Ishikawa (cell line): Measurements from ENCODE around the gene ZEB2.

ENCODE experiments used
- CEBPB ChIP-seq: IDR thresholded peaks from 2 replicates; pipeline ENCODE4 v1.6.1; 2012
- CREB1 ChIP-seq: IDR thresholded peaks from 2 replicates; pipeline ENCODE4 v1.6.1; 2012; ENCODE audit warnings: low read depth
- EGR1 ChIP-seq: IDR thresholded peaks from 2 replicates; pipeline ENCODE4 v1.6.1; 2012
- EP300 ChIP-seq: IDR thresholded peaks from 2 replicates; pipeline ENCODE4 v1.6.1; 2012; ENCODE audit warnings: borderline replicate concordance
- FOXM1 ChIP-seq: IDR thresholded peaks from 2 replicates; pipeline ENCODE4 v1.6.1; 2012; ENCODE audit warnings: low read depth, borderline replicate concordance
- NFIC ChIP-seq: IDR thresholded peaks from 2 replicates; pipeline ENCODE4 v1.6.1; 2012
- RAD21 ChIP-seq: IDR thresholded peaks from 2 replicates; pipeline ENCODE4 v1.6.1; 2012; ENCODE audit warnings: low read depth
- REST ChIP-seq: IDR thresholded peaks from 2 replicates; pipeline ENCODE4 v1.6.1; 2012; ENCODE audit warnings: low read depth, mild to moderate bottlenecking
- TAF1 ChIP-seq: IDR thresholded peaks from 2 replicates; pipeline ENCODE4 v1.6.1; 2012; ENCODE audit warnings: low read depth, mild to moderate bottlenecking
- TCF12 ChIP-seq: IDR thresholded peaks from 2 replicates; pipeline ENCODE4 v1.6.1; 2012; ENCODE audit warnings: low read depth
- TEAD4 ChIP-seq: IDR thresholded peaks from 2 replicates; pipeline ENCODE4 v1.6.1; 2012
- YY1 ChIP-seq: IDR thresholded peaks from 2 replicates; pipeline ENCODE4 v1.6.1; 2012; ENCODE audit warnings: low read depth
- ZBTB7A ChIP-seq: IDR thresholded peaks from 2 replicates; pipeline ENCODE4 v1.6.1; 2012; ENCODE audit warnings: low read depth
- TF ChIP-seq, protein P1 (sequence below): IDR thresholded peaks from 2 replicates; pipeline ENCODE4 v1.6.1; 2012
- TF ChIP-seq, protein P2 (sequence below): IDR thresholded peaks from 2 replicates; pipeline ENCODE4 v1.6.1; 2012

ZEB2 gene

GRCh38 chr2:144443837-144444817 is 75.8 kb downstream of the ZEB2 start:
- TF ChIP-seq FOXM1 (no peak), YY1 (no peak), CREB1 (no peak), CEBPB (no peak), RAD21 (no peak), TAF1 (no peak), REST (no peak), ZBTB7A (no peak), TCF12 (no peak), TEAD4 (no peak), EP300 (no peak), NFIC (no peak), EGR1 (no peak)
- TF ChIP-seq, protein P1, sequence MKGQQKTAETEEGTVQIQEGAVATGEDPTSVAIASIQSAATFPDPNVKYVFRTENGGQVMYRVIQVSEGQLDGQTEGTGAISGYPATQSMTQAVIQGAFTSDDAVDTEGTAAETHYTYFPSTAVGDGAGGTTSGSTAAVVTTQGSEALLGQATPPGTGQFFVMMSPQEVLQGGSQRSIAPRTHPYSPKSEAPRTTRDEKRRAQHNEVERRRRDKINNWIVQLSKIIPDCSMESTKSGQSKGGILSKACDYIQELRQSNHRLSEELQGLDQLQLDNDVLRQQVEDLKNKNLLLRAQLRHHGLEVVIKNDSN, result no peak
- TF ChIP-seq, protein P2, sequence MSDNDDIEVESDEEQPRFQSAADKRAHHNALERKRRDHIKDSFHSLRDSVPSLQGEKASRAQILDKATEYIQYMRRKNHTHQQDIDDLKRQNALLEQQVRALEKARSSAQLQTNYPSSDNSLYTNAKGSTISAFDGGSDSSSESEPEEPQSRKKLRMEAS, result no peak

DNA sequence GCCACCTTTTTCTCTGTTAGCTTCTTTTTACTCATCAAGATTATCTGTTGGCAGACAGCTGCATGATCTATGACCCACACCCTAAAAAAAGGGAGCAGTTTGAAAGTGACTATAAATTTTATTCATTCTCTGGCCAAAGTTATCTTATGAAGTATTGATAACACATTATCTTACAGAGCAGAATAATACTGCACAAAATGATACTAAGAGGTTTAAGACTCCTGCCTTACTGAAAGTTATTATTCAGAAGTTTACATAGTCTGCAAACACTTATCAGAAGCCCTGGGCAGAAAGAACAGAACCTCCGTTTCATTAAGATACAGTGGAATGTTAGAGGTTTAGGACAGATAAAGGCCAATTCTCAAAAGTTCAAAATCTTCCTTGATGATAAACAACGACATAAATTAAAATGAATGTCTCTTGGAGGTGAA is 78.2 kb downstream of the ZEB2 start:
- TF ChIP-seq TAF1, result no peak
- TF ChIP-seq TCF12, result no peak
- TF ChIP-seq CREB1, result no peak
- TF ChIP-seq YY1, result no peak
- no peak for TF ChIP-seq RAD21
- no peak for TF ChIP-seq ZBTB7A
- TF ChIP-seq REST, result no peak
- TF ChIP-seq TEAD4, result no peak
- TF ChIP-seq, protein P2, result no peak
- no peak for TF ChIP-seq NFIC

DNA sequence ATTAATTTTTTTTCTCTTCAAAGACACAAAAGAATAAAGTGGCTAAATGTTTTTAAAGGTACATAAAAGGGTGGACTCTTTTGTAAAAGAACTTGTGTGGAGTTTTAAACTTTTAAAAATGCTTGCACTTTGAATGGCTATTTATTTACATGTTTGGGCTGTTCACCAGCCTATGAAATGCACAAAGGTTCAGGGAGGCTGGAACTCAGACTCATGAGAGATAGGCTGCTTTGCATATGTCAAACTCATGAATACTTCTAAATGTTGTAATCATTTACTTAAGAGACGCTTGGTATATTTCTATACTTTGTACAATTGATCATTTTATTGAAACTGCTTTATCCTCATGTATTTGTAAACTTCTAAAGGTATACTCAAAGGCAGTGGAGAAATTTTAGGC is 79.9 kb downstream of the ZEB2 start:
- TF ChIP-seq TEAD4 (no peak), TCF12 (no peak), REST (no peak), EP300 (no peak), EGR1 (no peak), FOXM1 (no peak), ZBTB7A (no peak), RAD21 (no peak), CREB1 (no peak), TAF1 (no peak), NFIC (no peak), YY1 (no peak)
- TF ChIP-seq, protein P1, result no peak
